GM21526 (cell line): Measurements from ENCODE around the gene MIS18A.
"Not testable (repeated sequence)": the region's sequence is repeated elsewhere in the genome, so short reads cannot be mapped to it uniquely, and the experiment has no call there.

ENCODE experiments used
- ATAC-seq: cut with Tn5 transposase; IDR thresholded peaks from one replicate; pipeline ENCODE4 v1.9.1; 2021; ENCODE audit warnings: moderate library complexity; ENCODE audit not compliant: unreplicated experiment, low FRiP score

MIS18A gene

DNA sequence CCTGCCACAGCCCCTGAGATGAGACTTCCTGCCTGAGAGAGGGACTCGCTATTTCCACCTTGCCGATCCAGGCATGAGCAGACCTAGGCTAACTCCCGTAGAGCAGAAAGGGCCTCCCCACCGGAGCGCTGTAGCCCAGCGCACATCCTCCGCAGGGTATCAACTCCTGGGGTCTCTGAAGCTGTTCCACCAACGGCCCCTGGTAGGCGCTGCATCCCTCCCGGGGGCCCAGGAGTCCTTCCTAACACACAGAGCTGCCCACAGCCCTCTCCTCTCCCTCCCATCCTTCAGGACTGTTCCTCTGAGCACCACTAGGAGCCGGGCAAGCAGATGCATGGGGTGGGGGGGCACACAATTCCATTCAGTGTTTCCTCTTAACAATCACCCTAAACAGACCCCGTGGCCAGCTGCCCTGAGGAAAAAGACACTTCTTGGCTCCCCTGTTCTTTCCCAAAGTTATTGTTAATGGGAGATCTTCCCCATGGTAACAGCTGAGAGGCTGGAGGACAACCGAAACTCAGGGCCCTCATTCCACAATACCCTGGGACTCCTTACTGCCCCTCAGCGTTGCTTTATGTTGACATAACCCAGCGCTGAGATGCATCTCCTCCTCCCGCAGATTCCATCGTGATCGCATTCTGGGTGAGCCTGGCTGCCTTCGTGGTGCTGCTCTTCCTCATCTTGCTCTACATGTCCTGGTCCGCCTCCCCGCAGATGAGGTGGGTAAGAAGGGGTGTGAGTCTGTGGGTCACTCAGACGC lies 27.4 kb upstream of the MIS18A start:
- no peak for ATAC-seq

DNA sequence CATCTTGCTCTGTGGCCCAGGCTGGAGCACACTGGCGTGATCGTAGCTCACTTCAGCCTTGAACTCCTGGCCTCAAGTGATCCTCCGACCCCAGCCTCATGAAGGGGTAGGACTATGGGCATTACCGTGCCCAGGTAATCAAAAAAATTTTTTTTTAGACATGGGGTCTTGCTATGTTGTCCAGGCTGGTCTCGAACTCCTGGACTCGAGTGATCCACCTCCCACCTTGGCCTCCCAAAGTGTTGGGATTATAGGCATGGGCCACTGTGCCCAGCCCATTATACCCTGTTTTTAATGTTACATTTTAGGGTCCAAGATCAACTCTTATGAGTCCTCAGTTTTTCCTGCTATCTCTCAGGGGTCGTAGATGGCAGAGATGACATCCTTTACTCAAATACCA lies 26.1 kb upstream of the MIS18A start:
- ATAC-seq = no peak

DNA sequence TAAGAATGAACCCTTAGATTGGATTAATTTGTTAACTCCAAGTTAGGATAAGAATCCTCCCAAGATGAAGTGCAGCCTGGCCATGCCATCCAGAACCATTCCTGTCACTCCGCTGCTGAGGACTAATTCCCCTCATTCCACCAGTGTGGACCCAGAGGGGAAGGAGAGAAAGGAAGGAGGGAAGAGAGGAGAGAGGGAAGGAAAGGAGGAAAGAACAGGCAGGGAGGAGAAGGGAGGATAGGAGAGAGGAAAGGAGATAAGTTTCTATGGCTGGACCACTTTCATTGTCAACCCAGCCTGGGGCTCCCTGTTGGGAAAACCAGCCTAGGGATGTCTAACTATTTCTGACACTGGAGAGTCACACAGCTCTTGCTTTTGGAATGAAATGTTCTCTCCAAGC lies 24.5 kb upstream of the MIS18A start:
- ATAC-seq = no peak

DNA sequence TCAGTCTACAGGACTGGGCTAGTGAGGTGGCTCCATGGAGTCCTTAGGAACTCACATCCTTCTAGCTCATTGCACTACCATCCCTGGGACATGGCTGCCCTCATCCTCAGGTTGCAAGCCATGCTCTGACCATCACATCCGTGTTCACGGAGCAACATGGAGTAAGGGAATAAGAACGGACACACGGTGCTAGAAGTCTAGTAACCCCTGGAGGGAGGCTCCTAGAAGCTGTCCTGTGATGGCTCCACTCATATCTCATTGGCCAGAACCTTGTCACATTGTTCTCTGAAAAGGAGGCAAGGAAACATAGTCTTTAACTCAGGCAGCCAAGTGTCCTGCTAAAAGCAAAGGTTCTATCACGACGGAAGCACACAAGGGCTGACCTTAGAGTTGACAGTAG lies 23.7 kb upstream of the MIS18A start:
- ATAC-seq = no peak

DNA sequence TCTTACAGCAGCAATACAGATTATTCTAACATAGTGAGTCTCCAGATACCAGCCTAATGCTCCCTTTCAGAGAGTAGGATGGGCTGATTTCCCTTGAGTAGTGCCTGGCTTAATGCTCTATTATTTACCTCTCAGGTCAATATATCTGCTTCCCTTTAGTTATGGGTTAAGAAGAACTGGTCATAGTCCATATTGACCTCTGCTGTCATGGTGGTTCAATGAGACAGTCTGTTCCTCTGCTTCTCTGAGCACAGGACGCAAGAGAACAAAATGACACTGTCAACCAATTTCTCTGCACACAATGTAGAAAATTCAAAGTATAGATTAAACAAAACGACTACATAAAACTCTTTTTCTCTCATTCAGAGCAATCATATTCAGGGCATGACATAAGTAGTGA lies 22.7 kb upstream of the MIS18A start:
- no peak for ATAC-seq

DNA sequence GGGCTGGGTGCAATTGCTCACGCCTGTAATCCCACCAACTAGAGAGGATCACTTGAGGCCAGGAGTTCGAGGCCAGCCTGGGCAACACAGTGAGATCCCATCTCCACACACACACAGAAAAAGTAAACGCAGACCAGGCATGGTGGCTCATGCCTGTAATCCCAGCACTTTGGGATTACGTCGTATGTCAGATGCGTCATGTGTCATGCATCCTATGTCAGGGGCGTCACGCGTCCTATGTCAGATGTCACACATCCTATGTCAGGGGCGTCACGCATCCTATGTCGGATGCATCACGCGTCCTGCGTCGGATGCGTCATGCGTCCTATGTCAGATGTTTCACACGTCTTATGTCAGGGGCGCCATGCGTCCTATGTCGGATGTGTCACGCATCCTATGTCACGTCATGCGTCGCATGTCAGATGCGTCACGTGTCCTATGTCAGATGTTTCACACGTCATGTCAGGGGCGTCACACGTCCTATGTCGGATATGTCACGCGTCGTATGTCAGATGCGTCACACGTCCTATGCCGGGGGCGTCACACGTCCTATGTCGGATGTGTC lies 21.4 kb upstream of the MIS18A start:
- no peak for ATAC-seq

DNA sequence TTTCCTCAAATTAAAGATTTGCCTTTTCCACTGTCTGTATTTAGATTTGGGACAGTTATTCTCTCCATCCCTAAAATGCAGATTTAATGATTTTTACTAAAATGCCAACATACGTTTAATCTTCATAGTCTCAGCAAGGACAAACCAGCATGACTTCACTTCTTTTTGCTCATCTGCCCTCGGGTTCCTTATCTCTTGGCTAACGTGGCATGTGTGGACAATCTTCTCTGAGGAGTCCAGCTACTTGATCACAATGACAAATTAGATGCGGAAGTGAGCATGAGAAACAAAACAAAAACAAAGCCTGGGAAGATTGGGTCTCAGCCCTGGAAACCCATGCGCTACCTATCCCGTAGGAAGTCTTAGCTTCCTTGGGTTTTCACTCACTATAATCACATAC lies 20.8 kb upstream of the MIS18A start:
- ATAC-seq = no peak

DNA sequence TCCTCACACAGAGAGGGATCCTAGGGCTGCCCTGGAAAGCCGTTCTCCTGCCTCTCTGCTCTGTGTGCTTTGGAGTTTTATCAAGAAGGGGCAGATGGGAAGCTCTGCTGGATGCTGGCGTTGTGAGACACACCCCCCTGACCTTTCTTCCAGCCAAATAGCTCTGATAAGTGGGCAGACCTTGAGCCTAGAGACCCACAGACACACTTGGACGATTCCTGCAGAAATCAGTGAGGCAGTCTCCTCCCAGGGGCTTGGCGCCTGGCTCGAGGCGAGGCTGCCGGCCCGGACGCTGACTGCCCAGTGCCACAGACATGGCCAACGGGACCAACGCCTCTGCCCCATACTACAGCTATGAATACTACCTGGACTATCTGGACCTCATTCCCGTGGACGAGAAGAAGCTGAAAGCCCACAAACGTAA lies 19.8 kb upstream of the MIS18A start, which contains the start of gene MRAP:
Gene MRAP, plus strand, starts transcription at position 198 of the 424 bp plus-strand sequence. Its CDS starts 117 bp downstream, at position 315.
- ATAC-seq = no peak

DNA sequence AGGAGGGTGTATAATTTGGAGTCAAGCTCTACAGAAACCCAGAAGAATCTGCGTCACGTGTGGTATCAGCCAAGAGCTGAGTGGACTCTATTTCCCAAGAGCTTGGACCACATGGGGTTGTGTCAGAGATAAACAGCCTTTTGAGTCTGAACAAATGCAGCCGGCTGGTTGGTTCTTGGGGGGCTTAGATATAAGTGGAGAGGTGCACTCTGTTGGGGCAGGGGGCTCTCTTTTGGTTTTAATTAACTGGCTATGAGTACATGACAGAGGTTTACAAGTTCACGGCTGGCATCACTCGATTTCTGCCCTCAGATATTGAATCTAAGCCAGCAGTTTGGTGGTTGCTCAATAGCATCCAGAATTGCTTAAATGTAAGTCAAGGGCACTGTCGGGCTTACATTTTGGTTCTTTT lies 19.3 kb upstream of the MIS18A start:
- no peak for ATAC-seq

DNA sequence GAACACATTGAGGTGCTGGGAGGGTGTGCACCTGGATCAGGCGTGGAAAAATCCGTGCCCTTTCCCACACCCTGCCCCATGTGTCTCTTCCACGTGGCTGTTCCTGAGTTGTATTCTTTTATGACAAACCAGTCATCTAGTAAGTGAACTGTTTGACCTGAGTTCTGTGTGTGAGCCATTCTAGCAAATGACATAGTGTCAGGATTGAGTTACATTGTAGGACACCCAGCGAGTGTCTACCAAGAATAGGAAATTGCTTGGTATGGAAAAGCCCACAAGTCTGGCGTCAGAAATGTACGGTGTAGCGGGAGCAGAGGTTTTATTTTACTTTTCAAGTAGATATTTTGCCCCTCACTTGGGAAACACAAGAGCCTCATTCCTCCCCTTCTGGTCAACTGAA lies 18.6 kb upstream of the MIS18A start:
- no peak for ATAC-seq

DNA sequence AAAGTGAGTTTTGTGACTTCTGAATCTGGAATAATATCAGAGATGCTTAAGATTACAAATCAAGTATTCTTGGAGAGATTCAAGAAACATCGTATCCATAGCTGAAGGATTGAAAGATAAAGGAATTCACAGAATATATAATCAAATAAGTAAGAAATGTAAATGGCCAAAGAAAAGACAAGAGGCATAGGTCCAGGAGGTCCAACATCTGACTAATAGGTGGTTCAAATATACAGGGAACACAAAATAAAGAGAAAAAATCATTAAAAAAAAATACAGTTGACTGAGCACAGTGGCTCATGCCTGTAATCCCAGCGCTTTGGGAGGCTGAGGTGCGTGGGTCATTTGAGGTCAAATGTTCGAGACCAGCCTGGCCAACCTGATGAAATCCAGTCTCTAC lies 6.6 kb upstream of the MIS18A start:
- no peak for ATAC-seq

DNA sequence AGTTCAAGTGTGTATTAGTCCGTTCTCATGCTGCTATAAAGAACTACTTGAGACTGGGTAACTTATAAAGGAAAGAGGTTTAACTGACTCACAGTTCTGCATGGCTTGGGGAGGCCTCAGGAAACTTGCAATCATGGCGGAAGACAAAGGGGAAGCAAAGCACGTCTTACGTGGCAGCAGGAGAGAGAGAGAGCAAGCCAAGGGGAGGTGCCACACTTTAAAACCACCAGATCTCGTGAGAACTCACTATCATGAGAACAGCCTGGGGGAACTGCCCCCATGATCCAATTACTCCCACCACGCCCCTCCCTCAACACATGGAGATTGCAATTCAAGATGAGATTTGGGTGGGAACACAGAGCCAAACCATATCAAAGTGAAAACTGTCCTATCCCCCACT lies 4.1 kb upstream of the MIS18A start:
- no peak for ATAC-seq

DNA sequence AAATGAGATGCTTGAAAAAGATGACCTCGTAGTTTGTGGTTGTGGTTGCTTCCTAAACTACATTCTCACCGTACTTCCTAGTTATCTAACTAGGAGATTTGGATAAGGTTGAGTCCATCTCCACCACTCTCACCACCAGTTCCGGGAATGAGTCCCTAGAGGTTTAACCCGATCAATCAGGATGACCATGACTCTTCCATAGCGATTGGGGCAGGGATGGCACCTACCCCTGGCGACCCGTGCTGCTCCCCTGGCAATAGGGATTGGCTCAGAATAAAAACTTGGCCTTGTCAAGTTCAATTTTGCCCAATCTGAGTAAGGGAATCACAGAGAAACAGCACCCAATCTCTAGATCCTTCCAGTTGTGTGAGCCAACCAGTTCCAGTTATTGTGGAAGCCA lies 2.7 kb upstream of the MIS18A start:
- ATAC-seq = no peak

DNA sequence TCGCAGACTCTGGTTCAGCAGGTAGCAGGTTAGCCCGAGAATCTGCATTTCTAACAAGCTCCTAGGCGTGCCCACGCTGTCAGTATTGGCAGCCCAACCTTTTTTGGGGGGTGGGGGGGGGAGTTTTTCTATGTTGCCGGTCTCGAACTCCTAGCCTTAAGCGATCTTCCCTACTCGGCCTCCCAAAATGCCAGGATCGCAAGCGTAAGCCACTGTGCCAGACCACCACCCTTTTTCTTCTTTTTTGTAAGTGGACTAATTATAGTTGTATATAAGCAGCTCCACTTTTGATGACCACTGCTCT lies 480 bp upstream of the MIS18A start:
- ATAC-seq = no peak

DNA sequence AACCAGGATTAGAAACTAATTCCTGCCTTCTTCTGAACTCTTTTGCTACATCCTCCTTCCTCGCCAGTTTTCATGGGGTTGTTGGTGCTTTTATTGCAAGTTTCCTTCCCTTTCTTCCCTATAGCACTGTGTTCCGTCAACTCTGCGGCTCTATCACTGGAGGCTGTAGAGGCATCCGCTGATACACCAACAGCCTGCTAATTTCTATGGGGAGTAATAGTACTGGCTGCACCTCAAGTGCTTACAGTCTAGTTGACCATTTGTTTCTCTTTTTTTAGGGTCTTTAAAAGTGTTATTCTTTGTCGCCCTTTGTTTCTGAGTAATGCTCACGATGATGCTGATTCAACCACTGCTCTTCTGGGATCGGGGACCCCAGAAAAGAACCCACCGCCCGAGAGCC lies 746 bp downstream of the MIS18A start:
- ATAC-seq = no peak

DNA sequence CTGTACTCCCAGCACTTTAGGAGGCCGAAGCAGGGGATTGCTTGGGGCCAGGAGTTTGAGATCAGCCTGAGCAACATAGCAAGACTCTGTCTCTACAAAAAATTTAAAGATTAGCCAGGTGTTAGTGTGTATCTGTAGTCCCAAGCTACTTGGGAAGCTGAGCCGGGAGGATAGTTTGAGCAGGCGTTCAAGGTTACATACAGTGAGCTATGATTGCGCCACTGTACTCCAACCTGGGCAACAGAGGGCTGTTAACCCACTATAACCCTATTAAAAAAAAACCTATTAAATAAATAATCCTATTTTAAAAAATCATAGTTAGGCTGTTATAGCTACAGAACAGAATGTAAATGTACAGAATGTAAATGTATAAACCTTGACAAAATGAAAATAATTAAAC lies 2.2 kb downstream of the MIS18A start:
- ATAC-seq = no peak

DNA sequence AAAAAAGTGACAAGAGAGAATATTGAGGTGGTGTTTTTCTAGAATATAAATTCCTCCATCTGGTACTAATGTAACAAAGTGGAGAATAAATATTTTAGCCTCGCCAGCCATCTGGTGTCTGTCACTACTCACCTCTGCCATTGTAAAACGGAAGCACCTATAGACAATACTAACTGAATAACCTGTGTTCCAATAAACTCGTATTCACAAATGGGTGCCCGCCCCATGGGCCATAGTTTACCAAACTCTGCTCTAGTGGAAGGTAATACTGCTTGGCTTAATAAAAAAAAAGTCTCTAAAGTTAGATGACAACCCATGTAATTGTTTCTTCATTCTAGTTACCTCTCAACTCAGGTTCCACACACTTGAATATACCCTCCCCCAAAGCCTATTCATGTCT lies 8.1 kb downstream of the MIS18A start:
- no peak for ATAC-seq

DNA sequence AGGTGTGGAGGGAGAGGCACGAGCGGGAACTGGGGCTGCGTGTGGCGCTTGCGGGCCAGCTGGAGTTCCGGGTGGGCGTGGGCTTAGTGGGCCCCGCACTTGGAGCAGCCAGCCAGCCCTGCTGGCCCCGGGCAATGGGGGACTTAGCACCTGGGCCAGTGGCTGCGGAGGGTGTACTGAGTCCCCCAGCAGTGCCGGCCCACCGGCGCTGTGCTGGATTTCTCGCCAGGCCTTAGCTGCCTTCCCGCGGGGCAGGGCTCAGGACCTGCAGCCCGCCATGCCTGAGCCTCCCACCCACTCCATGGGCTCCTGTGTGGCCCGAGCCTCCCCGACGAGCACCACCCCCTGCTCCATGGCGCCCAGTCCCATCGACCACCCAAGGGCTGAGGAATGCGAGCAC lies 13.5 kb downstream of the MIS18A start:
- ATAC-seq = not testable (repeated sequence)

DNA sequence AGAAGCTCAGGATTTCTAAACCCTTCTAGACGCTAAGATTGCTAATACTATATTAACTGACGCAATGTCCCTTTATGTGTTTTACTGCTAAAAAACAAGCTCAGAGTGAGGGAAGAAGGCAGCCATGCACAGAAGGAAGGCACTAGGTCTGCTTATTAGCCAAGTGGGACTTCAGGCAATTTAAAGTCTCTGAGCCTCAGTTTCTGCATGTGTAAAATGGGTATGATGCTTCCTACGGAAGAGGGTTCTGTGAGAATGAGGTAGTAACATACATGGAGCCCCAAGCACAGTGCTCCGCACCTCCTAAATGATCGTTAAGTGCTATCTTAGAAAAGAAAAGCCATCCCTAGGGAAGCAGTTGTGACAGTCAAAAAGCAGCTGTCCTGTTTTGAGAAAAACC lies 16.9 kb downstream of the MIS18A start:
- ATAC-seq = no peak

DNA sequence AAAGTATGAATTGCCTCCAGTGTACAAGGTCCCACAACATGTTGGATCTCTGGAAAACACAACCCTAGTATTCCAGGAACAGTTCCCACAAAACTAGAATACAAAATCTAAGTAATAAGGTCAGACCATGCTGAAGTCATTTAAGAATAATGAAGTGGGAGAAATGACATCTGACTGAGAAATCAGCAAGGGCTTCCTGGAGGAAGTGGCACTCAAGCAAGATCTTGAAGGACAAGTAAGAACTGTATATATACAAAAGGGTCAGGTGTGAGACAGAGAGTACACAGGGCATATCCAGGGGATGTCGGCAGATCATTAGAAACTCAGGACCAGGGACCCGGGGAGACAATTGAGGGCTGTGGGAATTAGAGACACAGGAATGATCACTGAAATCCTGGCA lies 18.7 kb downstream of the MIS18A start:
- ATAC-seq = no peak

DNA sequence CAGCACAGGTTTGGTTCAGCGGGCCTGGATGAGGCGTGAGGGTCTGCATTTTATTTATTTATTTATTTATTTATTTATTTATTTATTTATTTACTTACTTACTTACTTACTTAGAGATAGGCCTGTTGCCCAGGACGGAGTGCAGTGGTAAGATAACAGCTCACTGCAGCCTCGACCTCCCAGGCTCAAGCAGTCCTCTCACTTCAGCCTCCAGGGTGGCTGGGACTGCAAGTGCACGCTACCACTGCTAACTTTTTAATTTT lies 20.1 kb downstream of the MIS18A start:
- ATAC-seq = not testable (repeated sequence)

DNA sequence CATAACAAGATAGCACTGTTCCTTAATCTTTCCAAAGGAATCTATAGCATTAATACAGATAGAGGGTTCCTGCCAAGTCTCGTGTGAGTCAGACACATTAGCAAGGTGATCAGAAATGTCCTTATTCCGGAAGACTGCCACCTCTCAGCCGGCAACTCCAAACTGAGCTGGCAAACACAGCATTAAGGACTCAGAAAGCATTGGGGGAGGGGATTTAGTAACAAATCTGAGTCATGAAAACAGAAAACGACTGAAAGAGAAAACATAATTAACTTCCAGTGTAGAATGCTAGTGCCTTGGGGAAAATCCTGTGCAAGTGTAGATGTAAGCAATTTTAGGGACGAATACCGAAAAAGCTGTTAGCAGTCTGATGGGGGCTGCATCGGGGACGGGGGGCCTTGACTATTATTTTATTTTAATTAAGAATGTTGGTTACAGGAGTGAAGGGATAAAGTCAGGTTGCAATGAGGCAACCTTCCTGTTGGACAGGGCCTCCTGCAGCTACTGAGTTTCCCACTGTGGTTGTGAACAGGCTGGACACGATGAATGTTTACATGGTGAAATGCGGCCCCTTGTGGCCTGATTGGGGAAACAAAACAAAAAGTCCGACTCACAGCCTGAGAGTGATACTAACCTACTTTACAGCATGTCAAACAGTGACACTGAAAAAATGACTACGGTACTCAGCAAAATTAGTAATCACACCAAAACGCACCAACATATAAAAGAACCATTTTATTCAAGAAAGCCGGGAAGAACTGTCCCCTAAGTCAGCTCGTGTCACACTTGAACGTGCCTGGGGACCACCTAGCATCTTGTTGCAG lies 20.7 kb downstream of the MIS18A start:
- peak; percentile 63 for ATAC-seq
